ENCODE results near the gene SPSB1. TPM values are rescaled to one million over a fixed set of nuclear protein-coding genes. Genes with fewer than 3 reads are reported as not detected.

The SPSB1 gene
- total and polyA plus RNA-seq, 7 experiments from 2014 or later = 1.4 to 10.3 (median 1.9) TPM

DNA sequence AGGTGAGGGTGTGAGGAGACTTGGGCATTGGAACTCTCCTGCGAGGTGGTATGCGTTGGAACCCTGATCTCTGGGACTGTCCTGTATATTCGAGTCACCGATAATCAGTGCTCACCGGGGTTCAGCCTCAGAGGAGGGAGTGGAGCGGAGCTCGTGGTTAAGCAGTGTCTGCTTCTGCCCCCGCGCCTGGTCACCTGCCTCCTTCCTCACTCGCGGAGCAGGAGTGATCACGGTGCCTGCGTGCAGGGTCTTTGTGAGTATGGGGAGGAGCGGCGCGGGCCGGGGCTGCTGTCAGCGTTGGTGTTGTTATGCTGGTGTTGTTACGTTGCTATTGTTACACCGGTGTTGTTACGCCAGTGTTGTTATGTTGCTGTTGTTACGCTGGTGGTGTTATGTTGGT lies 34.8 kb upstream of the SPSB1 start:
- H3K9me3 Mint-ChIP-seq = peaks cover 0 to 23% (median 0%) of the 10 kb centered on the region in 11 donors
- no peak overlapping the region for H3K4me3 Mint-ChIP-seq
- ATAC-seq (no peak), DNase-seq (no peak)
- intact Hi-C loops (cut with micrococcal nuclease) = no loop called here
- CTCF ChIA-PET = interaction anchor here (0.6 kb wide), 1 partner anchor 104 kb away, joined by 4 read pairs; no protein-coding TSS in a partner anchor
- H3K36me3 Mint-ChIP-seq = peaks cover 0 to 40% (median 21%) of the 10 kb centered on the region in 5 donors
- H3K9me3 ChIP-seq (ENCODE audit: control insufficient read depth in 2 of 3, low read length in 3 of 3) = no peaks in the 10 kb centered on the region
- POLR2A ChIA-PET = no interaction called here
- peaks cover 0 to 24% (median 0%) of the 10 kb centered on the region in 3 experiments for H3K36me3 ChIP-seq (ENCODE audit: control insufficient read depth in 2 of 3, insufficient read depth in 3 of 3, low read length in 3 of 3)
- H3K27ac Mint-ChIP-seq = peak overlapping the region in 3 of 9 donors; percentile 15 to 36 (median 19)
- H3K4me1 Mint-ChIP-seq = peaks cover 20 to 60% (median 48%) of the 10 kb centered on the region in 7 donors
- no peak overlapping the region for H3K4me3 ChIP-seq (ENCODE audit: low read length)
- no peaks in the 10 kb centered on the region for H3K27me3 Mint-ChIP-seq
- H3K27me3 ChIP-seq (ENCODE audit: control insufficient read depth in 2 of 2, insufficient read depth in 2 of 2, low read length in 2 of 2) = no peaks in the 10 kb centered on the region
- no peaks in the 10 kb centered on the region for H3K4me1 ChIP-seq (ENCODE audit: control insufficient read depth in 2 of 2, insufficient read depth in 2 of 2, low read length in 2 of 2)
- no peak overlapping the region for H3K27ac ChIP-seq (ENCODE audit: low read depth, low read length)

DNA sequence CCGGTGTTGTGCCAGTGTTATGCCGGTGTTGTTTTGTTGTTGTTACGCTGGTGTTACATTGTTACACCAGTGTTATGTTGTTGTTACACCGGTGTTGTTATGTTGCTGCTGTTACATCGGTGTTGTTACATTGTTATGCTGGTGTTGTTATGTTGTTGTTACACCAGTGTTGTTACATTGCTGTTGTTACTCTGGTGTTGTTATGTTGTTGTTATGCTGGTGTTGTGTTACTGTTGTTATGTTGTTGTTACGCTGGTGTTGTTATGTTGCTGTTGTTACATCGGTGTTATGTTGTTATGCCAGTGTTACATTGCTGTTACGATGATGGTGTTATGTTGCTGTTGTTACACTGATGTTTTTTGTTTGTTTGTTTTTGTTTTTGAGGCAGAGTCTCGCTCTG lies 34.1 kb upstream of the SPSB1 start:
- Histone ChIP-seq H3K27me3 (ENCODE audit: control insufficient read depth in 2 of 2, insufficient read depth in 2 of 2, low read length in 2 of 2) (no peaks in the 10 kb centered on the region), H3K27ac (ENCODE audit: low read depth, low read length) (no peak overlapping the region), H3K4me3 (ENCODE audit: low read length) (no peak overlapping the region), H3K36me3 (ENCODE audit: control insufficient read depth in 2 of 3, insufficient read depth in 3 of 3, low read length in 3 of 3) (peaks cover 0 to 32% (median 0%) of the 10 kb centered on the region in 3 experiments), H3K9me3 (ENCODE audit: control insufficient read depth in 2 of 3, low read length in 3 of 3) (no peaks in the 10 kb centered on the region), H3K4me1 (ENCODE audit: control insufficient read depth in 2 of 2, insufficient read depth in 2 of 2, low read length in 2 of 2) (no peaks in the 10 kb centered on the region)
- peak overlapping the region in 1 of 10 donors; percentile 9 for H3K4me3 Mint-ChIP-seq
- ATAC-seq (no peak), DNase-seq (no peak)
- H3K9me3 Mint-ChIP-seq = peaks cover 0 to 23% (median 0%) of the 10 kb centered on the region in 11 donors
- intact Hi-C loops (cut with micrococcal nuclease) = no loop called here
- ChIA-PET CTCF (no interaction called here), POLR2A (no interaction called here)
- H3K36me3 Mint-ChIP-seq = peaks cover 0 to 42% (median 21%) of the 10 kb centered on the region in 5 donors
- H3K27ac Mint-ChIP-seq = peak overlapping the region in 2 of 9 donors; percentile 2 to 25
- H3K4me1 Mint-ChIP-seq = peaks cover 20 to 53% (median 45%) of the 10 kb centered on the region in 7 donors
- H3K27me3 Mint-ChIP-seq = no peaks in the 10 kb centered on the region

DNA sequence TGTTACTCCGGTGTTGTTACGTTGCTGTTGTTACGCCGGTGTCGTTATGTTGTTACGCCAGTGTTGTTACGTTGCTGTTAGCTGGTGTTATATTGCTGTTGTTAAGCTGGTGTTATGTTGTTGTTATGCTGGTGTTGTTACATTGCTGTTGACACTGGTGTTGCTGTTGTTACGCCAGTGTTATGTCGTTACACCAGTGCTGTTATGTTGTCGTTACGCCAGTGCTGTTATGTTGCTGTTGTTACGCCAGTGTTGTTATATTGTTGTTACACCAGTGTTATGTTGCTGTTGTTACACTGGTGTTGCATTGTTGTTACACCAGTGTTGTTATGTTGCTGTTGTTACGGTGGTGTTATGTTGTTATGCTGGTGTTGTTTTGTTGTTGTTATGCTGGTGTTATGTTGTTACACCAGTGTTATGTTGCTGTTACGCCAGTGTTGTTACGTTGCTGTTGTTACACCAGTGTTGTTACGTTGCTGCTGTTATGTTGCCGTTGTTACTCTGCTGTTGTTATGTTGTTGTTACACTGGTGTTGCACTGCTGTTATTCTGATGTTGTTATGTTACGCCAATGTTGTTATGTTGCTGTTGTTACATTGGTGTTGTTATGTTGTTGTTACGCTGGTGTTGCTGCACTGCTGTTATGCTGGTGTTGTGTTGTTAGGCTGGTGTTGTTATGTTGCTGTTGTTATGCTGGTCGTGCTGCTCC lies 32.5 kb upstream of the SPSB1 start:
- Histone ChIP-seq H3K4me3 (ENCODE audit: low read length) (no peak overlapping the region), H3K27me3 (ENCODE audit: control insufficient read depth in 2 of 2, insufficient read depth in 2 of 2, low read length in 2 of 2) (no peaks in the 10 kb centered on the region), H3K4me1 (ENCODE audit: control insufficient read depth in 2 of 2, insufficient read depth in 2 of 2, low read length in 2 of 2) (no peaks in the 10 kb centered on the region), H3K27ac (ENCODE audit: low read depth, low read length) (no peak overlapping the region), H3K9me3 (ENCODE audit: control insufficient read depth in 2 of 3, low read length in 3 of 3) (no peaks in the 10 kb centered on the region), H3K36me3 (ENCODE audit: control insufficient read depth in 2 of 3, insufficient read depth in 3 of 3, low read length in 3 of 3) (peaks cover 0 to 48% (median 0%) of the 10 kb centered on the region in 3 experiments)
- DNase-seq = no peak
- no peak overlapping the region for H3K4me3 Mint-ChIP-seq
- peaks cover 0 to 23% (median 0%) of the 10 kb centered on the region in 11 donors for H3K9me3 Mint-ChIP-seq
- ChIA-PET CTCF (interaction anchor here (0.5 kb wide), 1 partner anchor 311 kb away, joined by 3 read pairs; no protein-coding TSS in a partner anchor), POLR2A (no interaction called here)
- no peaks in the 10 kb centered on the region for H3K27me3 Mint-ChIP-seq
- H3K36me3 Mint-ChIP-seq = peaks cover 0 to 45% (median 14%) of the 10 kb centered on the region in 5 donors
- intact Hi-C loops (cut with micrococcal nuclease) = no loop called here
- peaks cover 15 to 40% (median 32%) of the 10 kb centered on the region in 7 donors for H3K4me1 Mint-ChIP-seq
- H3K27ac Mint-ChIP-seq = peak overlapping the region in 4 of 9 donors; percentile 13 to 60 (median 54)
- ATAC-seq = peak; percentile 14

DNA sequence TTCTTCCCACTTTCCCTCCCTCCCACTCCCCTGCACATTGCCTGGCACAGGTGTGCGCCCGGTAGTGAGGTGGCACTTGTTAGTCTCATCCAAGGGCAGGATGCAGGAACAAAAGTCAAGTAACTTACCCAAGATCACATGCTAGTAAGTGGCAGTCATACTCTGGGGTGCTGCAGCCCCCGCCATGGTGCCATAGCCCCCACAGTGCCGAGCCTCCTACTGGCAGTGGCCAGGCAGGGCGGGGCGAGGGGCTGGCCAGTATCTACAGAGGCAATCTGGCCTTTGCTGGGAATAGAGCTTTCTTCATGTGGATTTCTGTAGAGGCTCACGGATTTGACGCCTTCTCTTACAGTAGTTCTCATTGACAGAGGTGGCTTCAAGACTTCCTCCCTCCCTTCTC lies 31.2 kb upstream of the SPSB1 start:
- DNase-seq (no peak), ATAC-seq (no peak)
- Mint-ChIP-seq H3K4me1 (peaks cover 17 to 40% (median 32%) of the 10 kb centered on the region in 7 donors), H3K4me3 (no peak overlapping the region), H3K36me3 (peaks cover 0 to 47% (median 14%) of the 10 kb centered on the region in 5 donors), H3K27me3 (no peaks in the 10 kb centered on the region), H3K9me3 (peaks cover 0 to 23% (median 0%) of the 10 kb centered on the region in 11 donors), H3K27ac (peak overlapping the region in 2 of 9 donors; percentile 3 to 75)
- POLR2A ChIA-PET = no interaction called here
- Histone ChIP-seq H3K36me3 (ENCODE audit: control insufficient read depth in 2 of 3, insufficient read depth in 3 of 3, low read length in 3 of 3) (peaks cover 0 to 51% (median 0%) of the 10 kb centered on the region in 3 experiments), H3K4me3 (ENCODE audit: low read length) (no peak overlapping the region), H3K9me3 (ENCODE audit: control insufficient read depth in 2 of 3, low read length in 3 of 3) (no peaks in the 10 kb centered on the region), H3K27me3 (ENCODE audit: control insufficient read depth in 2 of 2, insufficient read depth in 2 of 2, low read length in 2 of 2) (no peaks in the 10 kb centered on the region), H3K27ac (ENCODE audit: low read depth, low read length) (no peak overlapping the region), H3K4me1 (ENCODE audit: control insufficient read depth in 2 of 2, insufficient read depth in 2 of 2, low read length in 2 of 2) (no peaks in the 10 kb centered on the region)
- CTCF ChIA-PET = interaction anchor here (0.5 kb wide), 1 partner anchor 10 kb away, joined by 3 read pairs; no protein-coding TSS in a partner anchor
- intact Hi-C loops (cut with micrococcal nuclease) = no loop called here

DNA sequence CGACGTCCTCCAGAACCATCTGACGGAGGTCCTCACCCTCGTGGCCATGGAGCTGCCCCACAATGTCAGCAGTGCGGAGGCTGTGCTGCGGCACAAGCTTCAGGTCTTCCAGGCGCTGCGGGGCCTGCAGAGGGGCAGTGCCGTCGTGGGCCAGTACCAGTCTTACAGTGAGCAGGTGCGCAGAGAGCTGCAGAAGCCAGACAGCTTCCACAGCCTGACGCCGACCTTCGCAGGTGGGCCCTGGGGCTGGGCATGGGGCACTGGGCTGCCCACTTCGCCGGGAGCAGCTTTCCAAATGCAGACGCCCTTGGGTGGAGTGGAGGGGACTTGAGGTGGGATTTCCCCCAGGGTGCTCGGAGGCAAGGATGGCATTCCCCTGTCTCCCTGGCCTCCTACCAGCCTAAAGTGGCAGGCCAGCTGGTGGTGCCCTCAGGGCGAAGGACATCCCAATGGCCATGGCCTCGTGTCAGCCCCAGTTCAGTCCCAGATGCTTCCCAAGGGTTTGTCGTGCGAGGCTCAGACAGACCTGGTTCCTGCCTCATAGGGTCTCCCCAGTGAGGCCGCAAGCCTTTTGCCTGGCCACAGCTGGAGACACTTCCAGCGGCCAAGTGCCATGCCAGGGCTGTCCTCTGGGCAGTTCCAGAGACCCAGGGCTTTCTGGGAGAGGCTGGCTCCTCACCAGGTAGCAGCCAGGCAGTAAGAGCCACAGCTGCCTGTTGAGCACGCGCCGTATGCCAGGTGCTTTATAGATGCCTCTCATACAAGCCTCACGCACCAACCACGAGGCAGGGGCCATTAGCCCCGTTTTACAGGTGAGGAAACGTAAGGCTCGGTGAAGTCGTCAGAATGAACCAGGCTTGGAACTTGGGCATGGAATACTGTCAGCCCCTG lies 30.4 kb upstream of the SPSB1 start:
- peaks cover 0 to 44% (median 14%) of the 10 kb centered on the region in 5 donors for H3K36me3 Mint-ChIP-seq
- no peaks in the 10 kb centered on the region for H3K27me3 Mint-ChIP-seq
- Histone ChIP-seq H3K36me3 (ENCODE audit: control insufficient read depth in 2 of 3, insufficient read depth in 3 of 3, low read length in 3 of 3) (peaks cover 0 to 51% (median 0%) of the 10 kb centered on the region in 3 experiments), H3K9me3 (ENCODE audit: control insufficient read depth in 2 of 3, low read length in 3 of 3) (no peaks in the 10 kb centered on the region), H3K27ac (ENCODE audit: low read depth, low read length) (no peak overlapping the region), H3K4me1 (ENCODE audit: control insufficient read depth in 2 of 2, insufficient read depth in 2 of 2, low read length in 2 of 2) (no peaks in the 10 kb centered on the region), H3K27me3 (ENCODE audit: control insufficient read depth in 2 of 2, insufficient read depth in 2 of 2, low read length in 2 of 2) (no peaks in the 10 kb centered on the region), H3K4me3 (ENCODE audit: low read length) (no peak overlapping the region)
- ChIA-PET CTCF (no interaction called here), POLR2A (no interaction called here)
- ATAC-seq (no peak), DNase-seq (no peak)
- H3K9me3 Mint-ChIP-seq = peaks cover 0 to 23% (median 0%) of the 10 kb centered on the region in 11 donors
- intact Hi-C loops (cut with micrococcal nuclease) = no loop called here
- H3K27ac Mint-ChIP-seq = peak overlapping the region in 1 of 9 donors; percentile 3
- no peak overlapping the region for H3K4me3 Mint-ChIP-seq
- peaks cover 25 to 40% (median 34%) of the 10 kb centered on the region in 7 donors for H3K4me1 Mint-ChIP-seq

DNA sequence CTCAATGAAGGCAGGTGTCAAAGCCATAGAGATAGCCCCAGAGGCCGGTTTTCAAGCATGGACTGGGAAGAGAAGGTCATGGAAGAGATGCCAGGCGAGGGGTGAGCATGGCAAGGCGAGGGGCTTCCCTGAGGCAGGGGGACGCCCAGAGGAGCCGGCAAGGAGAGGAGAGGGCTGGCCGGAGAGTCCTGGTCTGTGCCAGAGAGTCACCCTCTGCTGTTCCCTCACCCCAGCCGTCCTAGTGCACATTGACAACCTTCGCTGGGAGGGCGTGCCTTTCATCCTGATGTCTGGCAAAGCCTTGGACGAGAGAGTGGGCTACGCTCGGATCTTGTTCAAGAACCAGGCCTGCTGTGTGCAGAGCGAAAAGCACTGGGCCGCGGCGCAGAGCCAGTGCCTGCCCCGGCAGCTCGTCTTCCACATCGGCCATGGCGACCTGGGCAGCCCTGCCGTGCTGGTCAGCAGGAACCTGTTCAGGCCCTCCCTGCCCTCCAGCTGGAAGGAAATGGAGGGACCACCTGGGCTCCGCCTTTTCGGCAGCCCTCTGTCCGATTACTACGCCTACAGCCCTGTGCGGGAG lies 29.3 kb upstream of the SPSB1 start:
- Histone ChIP-seq H3K4me3 (ENCODE audit: low read length) (no peak overlapping the region), H3K9me3 (ENCODE audit: control insufficient read depth in 2 of 3, low read length in 3 of 3) (no peaks in the 10 kb centered on the region), H3K36me3 (ENCODE audit: control insufficient read depth in 2 of 3, insufficient read depth in 3 of 3, low read length in 3 of 3) (peaks cover 0 to 51% (median 0%) of the 10 kb centered on the region in 3 experiments), H3K4me1 (ENCODE audit: control insufficient read depth in 2 of 2, insufficient read depth in 2 of 2, low read length in 2 of 2) (no peaks in the 10 kb centered on the region), H3K27me3 (ENCODE audit: control insufficient read depth in 2 of 2, insufficient read depth in 2 of 2, low read length in 2 of 2) (no peaks in the 10 kb centered on the region), H3K27ac (ENCODE audit: low read depth, low read length) (no peak overlapping the region)
- POLR2A ChIA-PET = no interaction called here
- Mint-ChIP-seq H3K4me3 (no peak overlapping the region), H3K4me1 (peaks cover 20 to 33% (median 28%) of the 10 kb centered on the region in 7 donors), H3K36me3 (peaks cover 0 to 36% (median 9%) of the 10 kb centered on the region in 5 donors), H3K27ac (peak overlapping the region in 1 of 9 donors; percentile 67), H3K9me3 (peaks cover 0 to 19% (median 0%) of the 10 kb centered on the region in 11 donors), H3K27me3 (no peaks in the 10 kb centered on the region)
- DNase-seq (no peak), ATAC-seq (no peak)
- CTCF ChIA-PET = no interaction called here
- intact Hi-C loops (cut with micrococcal nuclease) = no loop called here
